Stimulated activated CD8-positive, alpha-beta memory T cell treated with anti-CD3 and anti-CD28 coated beads, Interleukin-4, amount 100 ng/mL, for 4 hours (primary cell): ENCODE results near the gene TEAD1.

Experiments
- DNase-seq, 2 donors: peaks; one replicate each; pipeline ENCODE4 v3.0.0-alpha.2; 2020; ENCODE audit warnings: low read depth in 2 of 2, low spot score in 1 of 2

Gene TEAD1

DNA sequence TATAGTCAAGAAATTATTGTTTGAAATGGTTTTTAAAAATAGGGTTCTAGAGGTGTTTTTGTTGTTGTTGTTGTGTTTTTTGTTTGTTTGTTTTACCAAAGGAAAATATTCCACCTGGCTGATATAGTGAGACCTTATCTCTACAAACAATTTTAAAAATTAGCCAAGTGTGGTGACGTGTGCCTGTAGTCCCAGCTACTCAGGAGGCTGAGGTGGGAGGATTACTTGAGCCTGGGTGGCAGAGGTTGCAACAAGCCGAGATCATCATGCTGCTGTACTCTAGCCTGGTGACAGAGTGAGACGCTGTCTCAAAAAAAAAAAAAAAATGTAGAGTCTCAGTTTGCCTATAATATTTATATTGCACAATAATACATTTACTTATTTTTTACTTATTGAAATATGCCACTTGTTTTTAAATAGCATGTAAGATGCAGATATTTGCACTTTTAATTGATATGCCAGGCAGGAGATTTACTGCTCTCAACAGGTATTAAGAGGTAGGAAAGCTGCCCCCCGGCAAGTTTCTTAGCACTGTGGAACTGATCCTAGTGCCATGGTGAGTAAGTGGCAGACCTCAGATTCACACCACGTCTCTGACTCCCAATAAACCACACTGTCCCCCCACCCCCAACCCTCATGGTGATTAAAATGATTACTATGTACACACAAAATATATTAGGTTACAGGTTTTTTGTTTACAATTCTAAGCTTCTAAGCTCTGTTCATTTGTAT is 157.4 kb downstream of the TEAD1 start:
- no peak for DNase-seq

DNA sequence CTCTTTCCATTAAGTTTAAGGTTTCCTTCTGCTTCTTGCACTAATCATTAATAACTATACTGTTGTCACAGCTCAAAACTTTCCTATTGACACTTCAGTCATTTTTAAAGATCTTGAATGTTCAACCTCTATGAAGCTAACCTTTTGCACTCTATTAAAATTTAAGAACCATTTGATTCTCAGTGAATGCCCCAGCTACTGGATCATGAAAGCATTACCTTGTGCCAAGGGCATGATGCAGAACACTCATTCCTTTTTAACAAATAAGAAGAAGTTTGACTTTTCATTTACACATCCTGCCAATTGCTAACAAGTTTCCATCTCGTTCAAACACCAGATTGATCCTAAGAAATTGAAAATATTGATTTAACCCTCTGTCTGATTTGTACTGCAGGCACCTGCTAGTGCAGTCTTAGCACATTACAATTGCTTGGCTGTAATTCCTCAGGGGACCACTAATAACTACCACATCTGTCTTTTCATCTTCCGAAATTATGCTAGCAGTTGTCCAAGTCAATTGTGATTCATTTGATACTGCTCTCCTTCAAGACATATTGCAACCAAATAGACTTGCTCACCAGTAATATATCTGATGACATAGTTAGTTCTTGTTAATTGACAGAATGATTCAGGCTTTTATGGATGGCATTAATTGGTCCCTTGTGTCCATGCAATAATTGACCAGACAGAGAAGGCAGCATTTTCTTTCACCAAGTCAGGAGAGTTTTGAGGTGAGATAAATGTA is 158.4 kb downstream of the TEAD1 start:
- no peak for DNase-seq

DNA sequence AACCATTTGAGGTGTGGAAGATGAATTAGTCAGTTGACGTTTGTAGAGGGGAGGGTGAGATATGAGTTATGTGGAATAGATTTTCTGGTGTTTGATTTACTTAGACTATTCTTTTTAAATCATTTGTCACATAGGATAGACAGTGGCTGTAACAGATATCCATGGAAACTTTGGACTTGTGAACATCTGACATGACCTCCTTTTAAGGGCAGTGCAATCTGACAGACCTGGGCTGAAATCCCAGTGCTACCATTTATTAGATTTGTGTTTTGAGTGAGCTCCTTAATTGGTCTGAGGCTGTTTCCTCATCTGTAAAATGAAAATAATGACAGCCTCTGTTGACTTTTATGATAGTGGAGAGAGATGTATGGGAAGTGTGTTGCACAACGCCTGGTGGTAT is 159.9 kb downstream of the TEAD1 start:
- DNase-seq: no peak

DNA sequence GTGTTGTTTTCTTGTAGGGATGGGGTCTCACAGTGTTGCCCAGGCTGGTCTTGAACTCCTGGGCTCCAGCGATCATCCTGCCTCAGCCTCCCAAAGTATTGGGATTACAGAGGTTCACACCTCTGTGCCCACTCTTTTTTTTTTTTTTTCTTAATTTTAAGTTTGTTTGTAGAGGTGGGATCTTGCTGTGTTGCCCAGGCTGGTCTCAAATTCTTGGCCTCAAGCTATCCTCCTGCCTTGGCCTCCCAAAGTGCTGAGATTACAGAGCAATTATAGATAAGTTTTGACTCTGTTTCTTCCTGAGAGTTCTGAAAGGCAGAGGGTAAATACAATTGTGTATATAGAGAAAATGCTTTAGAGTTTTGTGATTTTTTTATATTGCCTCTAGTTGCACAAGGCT is 160.4 kb downstream of the TEAD1 start:
- DNase-seq: no peak

DNA sequence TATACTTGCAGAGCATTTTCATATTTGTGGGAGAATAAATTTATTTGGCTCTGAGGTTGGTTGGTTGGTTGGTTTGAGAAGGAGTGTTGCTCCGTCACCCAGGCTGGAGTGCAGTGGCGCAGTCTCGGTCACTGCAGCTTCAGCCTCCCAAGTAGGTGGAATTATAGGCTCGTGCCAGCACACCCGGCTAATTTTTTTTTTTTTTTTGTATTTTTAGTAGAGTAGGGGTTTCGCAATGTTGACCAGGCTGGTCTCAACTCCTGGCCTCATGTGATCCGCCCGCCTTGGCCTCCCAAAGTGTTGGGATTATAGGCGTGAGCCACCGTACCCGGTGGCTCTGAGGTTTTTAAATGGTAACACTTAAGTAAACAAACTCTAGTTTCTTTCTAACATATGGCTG is 161.1 kb downstream of the TEAD1 start:
- no peak for DNase-seq

DNA sequence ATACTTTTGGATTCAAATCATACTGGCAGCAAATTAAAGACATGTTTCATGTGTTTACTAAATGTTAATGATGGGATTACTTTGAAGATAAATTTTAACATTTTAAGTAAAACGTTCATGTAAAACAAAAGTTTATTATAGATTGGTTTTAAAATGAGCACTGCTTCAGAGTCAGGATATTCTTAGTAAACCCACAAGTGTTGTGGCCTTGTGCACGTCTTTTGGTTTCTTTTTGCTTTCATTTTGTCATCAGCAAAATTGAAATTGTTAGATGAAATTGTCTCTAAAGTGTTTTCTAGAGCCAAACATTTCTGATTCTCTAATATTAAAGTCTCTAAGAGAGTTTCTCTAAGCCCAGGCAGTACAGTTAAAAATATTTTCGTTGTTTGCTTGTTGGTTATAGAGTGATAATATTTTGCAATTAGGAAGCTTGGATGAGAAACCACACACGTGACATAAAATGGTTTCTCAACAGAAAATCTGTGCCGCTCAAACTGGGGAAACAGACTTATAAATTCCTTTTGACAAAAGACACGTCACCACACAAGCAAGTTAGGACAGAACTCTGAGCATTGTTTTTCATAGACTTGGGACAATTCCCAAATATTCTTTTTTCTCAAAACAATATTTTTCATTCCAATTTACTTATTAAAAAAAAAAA is 164.4 kb downstream of the TEAD1 start:
- no peak for DNase-seq

DNA sequence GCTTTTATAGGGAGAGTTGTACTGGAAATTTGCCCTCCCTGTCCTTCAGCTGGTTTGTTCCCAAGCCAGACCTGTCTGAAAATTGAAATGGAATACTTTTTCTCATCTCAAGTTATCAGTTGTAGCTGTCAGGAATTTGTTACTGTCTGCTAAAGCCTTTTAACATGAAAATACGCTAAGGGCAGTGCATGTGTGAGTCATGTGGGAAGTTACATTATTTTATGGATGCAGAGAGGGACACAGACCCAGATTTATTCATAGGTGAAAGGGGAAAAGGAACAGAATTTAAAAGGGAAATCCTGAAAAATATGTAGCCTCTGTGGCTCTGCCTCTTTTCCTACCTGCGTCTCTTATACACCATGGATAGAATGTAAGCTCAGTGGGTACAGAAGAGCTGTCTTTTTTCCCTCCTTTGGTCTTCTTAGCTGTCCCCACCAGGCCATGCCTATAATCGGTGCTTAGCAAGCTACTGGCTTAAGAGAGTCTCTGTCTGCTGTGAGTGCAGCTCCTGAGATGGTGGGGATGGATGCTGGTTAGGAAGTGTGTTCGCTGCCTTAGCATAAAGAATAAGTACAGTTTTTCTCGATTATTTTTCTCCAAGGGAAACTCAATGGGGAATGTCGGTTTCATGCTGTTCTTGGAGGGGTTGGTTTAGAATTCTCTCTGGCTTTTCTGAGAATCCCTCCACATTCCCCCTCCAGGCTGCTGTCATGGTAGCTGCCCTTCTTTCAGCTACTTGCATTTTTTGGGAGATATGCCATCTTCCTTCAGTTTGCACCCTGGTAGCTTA is 166.8 kb downstream of the TEAD1 start:
- DNase-seq: no peak

DNA sequence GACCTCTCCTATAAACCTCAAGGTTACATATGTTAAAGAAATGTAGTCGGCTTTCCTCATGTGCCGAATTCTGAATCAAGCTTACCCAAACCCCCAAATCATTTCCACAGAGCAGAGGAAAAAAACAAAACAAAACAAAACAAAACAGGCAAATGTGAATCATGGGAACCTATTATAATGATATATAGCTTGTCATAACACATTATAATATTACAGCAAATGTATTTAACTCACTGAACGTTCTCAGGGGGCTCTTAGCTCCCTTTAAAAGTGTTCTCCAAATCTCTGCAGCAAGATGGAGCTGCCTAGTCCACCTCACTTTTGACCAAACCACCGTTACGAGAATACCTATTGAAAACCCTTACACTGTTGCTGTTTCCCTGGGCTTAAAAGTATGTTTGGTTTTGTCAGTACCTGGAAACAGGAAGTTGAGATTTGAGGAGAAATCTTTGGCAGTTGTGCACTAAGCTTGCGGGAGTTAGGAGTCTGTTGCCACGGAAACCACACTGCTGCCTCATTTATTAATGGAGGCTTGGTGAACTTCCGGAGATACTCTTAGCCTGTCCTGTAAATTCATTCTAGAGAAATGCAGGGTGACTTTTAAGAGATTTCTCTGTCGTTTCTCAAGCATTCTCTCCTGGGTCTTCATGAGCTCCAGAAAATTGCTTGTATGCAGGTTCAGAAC is 167.9 kb downstream of the TEAD1 start:
- no peak for DNase-seq

DNA sequence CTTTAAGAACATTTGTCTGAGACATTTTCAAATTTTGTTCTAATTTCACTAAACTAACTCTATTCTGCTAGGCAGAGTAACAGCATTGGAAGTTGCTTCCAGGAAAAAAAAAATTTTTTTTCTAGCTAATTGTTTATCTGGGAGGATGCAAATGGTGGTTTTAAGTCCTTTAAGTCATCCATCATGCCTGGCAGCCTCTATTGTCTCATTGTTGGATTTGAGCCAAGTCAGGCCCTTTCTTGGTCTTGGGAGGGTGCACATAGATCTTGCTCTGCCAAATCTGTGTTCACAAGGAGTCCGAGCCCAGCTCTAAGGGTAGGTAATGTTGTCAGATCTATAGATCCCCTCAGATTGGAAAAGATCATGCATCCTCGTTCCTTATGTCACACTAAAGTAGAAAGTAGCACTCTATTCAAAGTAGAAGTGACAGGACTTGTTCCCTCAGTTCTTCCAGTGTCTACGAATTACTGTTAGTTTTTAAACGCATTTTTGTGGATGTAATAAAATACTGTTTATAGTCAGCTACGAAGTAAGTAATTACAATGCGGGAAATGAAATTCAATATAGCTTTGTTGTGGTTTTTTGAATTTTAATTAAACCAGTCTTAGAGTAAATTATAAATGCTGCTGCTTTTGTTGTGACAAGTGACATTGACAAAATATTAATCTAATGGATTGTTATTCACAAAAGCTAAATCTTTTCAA is 168.9 kb downstream of the TEAD1 start:
- DNase-seq: no peak

DNA sequence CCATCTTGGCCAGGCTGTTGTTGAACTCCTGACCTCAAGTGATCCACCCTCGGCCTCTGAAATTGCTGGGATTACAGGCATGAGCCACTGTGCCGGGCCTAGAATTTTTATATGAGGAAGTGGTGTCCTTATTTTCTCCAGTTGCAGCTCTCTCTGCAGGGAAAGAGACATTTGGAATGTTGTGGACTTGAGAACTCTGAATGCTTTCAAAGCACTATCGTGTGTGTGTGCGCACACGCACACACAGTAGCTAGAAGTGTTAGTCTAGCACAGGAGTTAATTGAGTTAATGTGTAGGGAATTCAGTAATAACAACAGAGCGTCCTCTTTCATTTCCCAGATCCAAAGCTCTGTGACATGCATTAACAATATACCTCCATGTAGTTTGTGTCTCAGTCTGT is 170.9 kb downstream of the TEAD1 start:
- DNase-seq: no peak

DNA sequence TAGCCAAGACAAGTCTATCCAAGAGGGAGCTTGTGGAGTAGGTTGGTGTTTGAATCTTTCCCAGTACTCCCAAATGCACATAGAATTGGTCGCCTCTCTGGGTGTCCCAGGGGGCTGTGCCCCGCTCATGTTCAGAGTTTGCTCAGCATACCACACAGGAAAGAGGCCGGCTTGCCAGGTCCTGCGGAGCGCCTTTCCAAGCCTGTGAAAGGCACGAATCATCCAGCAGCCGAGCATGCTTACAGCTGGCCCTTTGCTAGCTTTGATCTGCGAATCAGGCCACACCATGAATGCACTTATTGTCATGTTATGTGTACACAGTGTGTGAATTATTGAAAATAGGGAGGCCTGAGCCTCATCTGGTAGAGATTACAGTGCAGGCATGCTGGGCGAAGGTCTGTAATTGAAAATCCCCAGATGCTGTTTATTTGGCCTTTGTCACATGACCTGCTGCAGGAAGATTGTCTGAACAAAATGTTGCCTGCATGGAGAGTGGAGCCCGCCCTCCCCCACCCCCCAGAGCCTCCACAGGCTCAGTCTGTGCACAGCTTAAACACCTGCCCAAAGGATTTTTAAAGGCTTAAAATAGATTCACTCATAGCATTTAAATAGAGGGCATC is 171.6 kb downstream of the TEAD1 start:
- no peak for DNase-seq

DNA sequence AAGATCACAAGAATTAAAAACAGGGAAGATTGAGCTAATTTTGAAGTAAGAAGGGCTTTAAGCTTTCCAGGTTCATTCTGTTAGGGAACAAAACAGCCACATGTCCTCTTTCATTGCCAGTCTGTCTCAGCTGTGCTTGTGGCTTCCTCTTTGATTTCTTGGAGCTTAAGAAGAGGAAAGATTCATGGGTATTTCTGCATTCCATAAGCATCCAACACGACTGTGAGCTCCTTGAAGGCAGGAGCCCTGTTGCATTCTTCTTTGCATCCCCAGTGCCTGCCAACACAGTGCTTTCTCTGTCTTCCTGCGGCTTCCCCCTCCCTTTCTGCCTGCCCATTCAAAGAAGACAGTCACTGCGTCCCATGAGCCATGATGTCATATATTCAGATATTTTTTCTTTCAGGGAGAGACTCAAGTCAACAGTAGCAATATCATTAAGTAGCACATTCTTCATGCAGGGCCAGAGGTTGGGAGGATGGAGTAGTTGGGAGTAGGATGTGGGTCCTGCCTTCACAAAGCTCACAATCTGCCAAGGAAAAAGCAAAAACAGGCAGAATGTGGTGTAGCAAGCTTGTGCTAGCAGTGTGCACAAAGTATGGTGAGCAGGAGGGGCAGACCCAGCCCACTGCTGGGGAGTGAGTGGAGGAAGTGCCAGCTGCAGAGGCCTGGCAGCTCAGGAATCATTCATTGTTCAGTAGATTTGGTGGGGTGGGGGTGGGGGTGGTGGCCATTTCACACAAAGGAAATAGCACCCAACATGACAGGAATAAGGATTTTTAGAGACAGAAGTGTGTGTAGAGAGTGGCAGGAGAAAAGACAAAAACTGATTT is 172.8 kb downstream of the TEAD1 start:
- no peak for DNase-seq

DNA sequence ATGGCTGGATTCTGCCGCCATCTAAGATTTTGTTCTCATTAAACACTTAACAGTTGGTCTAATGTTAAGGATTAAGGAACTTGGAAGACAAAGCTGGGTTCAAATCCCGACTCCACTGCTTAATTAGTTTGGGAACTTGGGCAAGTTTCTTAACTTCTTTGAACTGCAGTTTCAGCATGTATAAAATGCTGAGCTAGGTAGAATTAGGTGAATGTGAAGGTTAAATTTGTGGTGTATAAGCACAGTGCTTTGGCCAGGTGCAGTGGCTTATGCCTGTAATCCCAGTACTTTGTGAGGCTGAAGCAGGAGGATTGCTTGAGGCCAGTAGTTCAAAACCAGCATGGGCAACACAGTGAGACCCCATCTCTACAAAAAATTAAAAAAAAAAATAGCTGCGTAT is 174.2 kb downstream of the TEAD1 start:
- no peak for DNase-seq

DNA sequence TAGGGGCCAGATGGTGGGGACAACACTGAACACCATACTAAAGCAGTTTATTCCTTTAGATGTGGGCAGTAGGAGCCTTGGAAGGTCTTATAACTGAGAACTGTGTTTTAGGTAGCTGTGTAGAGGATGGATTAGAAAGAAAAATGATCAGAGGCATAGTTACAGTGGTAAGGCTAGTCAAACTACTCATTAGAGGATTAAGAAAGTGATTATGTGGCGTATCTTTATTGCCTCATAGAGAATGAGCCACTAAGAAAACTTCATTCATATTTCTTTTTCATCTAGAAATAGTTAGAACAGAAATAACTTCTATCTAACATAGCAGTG is 179.1 kb downstream of the TEAD1 start:
- no peak for DNase-seq

DNA sequence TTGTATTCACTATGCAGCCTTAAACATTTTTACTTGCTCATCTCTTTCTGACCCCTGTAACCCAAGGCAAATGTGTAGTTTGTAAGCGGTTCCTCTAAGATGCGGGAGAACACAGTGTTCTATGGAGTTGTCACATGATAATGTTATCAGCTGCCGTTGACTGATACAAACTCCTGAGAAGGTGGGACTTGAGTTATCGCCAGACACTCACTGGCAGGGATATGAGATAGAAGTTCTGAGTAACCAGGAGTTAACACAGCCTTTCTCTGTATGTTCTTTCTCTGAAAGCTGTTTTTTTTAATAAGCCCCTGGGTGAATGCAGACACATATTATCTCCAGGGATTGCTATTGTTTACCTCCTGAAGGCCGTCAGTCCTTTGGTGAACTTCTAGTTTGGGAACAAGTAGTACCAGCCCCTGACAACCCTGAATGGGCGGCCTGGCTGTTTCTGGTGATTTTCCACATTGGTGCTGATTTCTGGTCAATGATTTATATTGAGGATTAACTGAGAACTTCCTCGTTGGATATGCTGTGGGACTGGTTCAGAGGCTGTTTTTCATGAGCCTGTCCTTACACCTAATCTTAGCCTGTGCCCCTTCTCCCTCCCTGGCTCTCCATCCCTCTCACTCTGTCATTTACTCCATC is 179.6 kb downstream of the TEAD1 start:
- no peak for DNase-seq

DNA sequence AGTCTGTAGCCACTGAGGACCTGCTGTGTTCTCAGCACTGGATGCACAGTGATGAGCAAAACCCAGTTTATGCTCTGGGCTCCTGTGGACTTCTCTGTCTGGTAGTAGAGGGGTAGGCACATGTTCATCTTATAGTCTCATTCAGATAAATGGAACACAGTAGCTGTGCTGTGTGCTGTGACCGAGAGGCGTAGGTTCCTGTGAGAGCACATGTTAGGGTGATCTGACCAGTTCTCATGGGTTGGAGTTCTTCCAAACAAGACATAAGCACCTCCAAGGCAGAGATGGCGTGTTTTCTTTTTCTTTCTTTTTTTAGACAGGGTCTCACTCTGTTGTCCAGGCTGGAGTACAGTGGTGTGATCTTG is 180.1 kb downstream of the TEAD1 start:
- no peak for DNase-seq

DNA sequence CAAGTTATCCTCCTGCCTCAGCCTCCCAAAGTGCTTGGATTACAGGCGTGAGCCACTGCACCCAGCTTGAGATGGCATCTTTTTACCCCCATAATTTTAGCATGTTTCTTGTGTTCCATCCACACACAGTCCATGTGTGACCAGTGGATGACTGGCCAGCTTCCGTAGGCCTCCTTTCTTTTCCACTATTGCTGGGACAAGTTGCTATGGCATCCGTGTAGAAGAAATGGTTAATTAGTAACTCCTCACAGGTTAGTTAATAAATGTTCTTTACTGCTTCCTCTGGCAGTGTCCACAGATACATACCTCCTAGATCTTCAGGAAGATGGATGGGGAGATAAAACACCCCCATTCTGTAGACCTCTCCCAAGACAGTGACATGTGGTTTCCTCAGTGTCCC is 180.6 kb downstream of the TEAD1 start:
- DNase-seq: no peak

DNA sequence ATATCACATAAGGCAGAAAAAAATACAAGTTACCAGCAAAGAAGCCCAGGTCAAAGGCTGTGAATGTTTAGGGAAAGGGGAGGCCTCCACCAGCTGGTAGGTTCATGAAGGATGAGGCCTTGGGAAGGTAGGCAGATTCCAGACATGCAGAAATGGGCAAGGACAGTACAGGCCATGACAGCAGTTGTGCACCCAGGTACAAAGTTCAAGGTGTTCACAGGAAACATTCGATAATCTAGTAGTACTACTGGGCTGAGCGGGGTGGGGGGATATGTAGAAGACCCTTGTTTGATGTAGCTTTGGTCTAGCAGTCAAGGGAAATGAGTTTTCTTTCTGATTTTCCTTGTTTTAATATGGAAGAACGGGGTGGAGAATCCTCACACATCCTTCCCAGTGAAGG is 182.1 kb downstream of the TEAD1 start:
- no peak for DNase-seq

DNA sequence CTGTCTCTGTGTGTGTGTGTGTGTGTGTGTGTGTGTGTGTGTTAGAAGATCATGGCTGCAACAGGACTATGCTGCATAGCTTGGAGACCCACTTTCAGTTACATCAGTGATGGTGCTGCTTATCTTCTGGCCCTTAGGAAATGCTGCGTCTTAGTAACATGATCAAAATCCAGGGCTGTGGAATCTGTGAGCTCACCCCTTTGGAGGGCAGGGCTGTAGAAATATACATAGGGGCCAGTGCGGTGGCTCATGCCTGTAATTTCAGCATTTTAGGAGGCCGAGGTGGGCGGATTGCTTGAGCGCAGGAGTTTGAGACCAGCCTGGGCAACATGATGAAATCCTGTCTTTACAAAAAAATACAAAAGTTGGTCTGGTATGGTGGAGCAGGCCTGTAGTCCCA is 183.4 kb downstream of the TEAD1 start:
- DNase-seq: no peak
